Upper lobe of right lung (tissue), 1 donor: ENCODE measurements around the gene ERC2. TPM values are rescaled to one million over a fixed set of nuclear protein-coding genes. Genes with fewer than 3 reads are reported as not detected.

Experiments used
- ATAC-seq: fragments of 200-7000 bp; cut with Tn5 transposase; one replicate; pipeline ENCODE4 v1.9.1; 2020; ENCODE audit warnings: mild to moderate bottlenecking, moderate library complexity
- DNase-seq: peaks from one replicate; pipeline ENCODE4 v3.0.0-alpha.2; 2020
- H3K27ac ChIP-seq: fragments of 200-600 bp; one replicate; pipeline ENCODE4 v1.8.0; 2022
- H3K27me3 ChIP-seq: fragments of 200-600 bp; one replicate; pipeline ENCODE4 v1.8.0; 2022; ENCODE audit warnings: mild to moderate bottlenecking
- H3K36me3 ChIP-seq: fragments of 200-600 bp; one replicate; pipeline ENCODE4 v1.8.0; 2022
- H3K4me1 ChIP-seq: fragments of 200-600 bp; one replicate; pipeline ENCODE4 v1.8.0; 2022
- H3K4me3 ChIP-seq: fragments of 200-600 bp; one replicate; pipeline ENCODE4 v1.8.0; 2022; ENCODE audit warnings: mild to moderate bottlenecking
- H3K9me3 ChIP-seq: fragments of 200-600 bp; one replicate; pipeline ENCODE4 v1.8.0; 2022
- intact Hi-C: fragments of 100-400 bp; cut with DNase I; formaldehyde crosslinking; loops from one replicate; pipeline ENCODE4 v1.11.0; 2022
- total RNA-seq: library from RNA; stranded (reverse); fragmentation: NEBNext Ultra II Directional; extraction: Animal tissue kit (Norgen Biotek cat#: 25700); gene quantifications from one replicate; pipeline ENCODE4 v1.2.1, GENCODE V29; 2021
- TF ChIP-seq, protein P1 (sequence below): fragments of 200-600 bp; IDR thresholded peaks from one replicate; pipeline ENCODE4 v1.8.0; 2022; ENCODE audit warnings: antibody characterized with exemption
- donor health status: DM: no; HTN: yes; CAD: no; lungs with severe emphysema.

ERC2 gene
- total RNA-seq, 1 donor from 2014 or later: 1.4 TPM

- Histone ChIP-seq H3K27ac (no peak overlapping the region), H3K4me1 (no peaks in the 10 kb centered on the region), H3K4me3 (no peak overlapping the region), H3K27me3 (no peaks in the 10 kb centered on the region), H3K36me3 (no peaks in the 10 kb centered on the region), H3K9me3 (no peaks in the 10 kb centered on the region)
- DNase-seq: no peak
- intact Hi-C loops: no loop called here
- TF ChIP-seq, protein P1, sequence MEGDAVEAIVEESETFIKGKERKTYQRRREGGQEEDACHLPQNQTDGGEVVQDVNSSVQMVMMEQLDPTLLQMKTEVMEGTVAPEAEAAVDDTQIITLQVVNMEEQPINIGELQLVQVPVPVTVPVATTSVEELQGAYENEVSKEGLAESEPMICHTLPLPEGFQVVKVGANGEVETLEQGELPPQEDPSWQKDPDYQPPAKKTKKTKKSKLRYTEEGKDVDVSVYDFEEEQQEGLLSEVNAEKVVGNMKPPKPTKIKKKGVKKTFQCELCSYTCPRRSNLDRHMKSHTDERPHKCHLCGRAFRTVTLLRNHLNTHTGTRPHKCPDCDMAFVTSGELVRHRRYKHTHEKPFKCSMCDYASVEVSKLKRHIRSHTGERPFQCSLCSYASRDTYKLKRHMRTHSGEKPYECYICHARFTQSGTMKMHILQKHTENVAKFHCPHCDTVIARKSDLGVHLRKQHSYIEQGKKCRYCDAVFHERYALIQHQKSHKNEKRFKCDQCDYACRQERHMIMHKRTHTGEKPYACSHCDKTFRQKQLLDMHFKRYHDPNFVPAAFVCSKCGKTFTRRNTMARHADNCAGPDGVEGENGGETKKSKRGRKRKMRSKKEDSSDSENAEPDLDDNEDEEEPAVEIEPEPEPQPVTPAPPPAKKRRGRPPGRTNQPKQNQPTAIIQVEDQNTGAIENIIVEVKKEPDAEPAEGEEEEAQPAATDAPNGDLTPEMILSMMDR: no peak
- no peak for ATAC-seq
Observed at GRCh38 chr3:56132762-56133161, 335.5 kb downstream of the ERC2 start.

DNA sequence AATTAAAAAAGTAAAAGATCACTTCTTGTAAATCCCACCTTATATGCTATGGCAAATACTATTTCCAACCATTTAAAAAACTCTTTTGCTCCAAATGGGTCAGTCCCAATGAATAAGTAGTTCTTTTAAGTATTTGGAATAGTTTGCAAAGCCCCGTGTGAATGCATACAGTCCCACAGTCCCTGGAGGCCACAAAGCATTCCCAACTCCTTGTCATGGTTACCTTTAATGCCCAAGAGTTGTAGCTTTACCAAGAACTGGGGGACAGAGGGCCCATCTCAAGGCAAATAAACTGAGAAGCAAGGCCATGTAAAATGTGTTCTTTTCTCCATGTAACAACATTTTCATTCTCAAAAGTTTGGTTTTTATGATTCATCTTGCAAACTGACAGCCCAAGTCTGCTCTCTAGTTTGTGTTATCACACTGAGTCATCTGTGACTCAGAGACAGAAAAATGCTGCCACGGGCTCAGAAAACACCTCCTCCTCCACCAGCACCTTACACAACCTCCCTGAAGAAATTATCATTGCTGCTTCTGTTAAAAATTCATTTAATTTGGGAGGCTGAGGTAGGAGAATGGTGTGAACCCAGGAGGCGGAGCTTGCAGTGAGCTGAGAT, 336.2 kb downstream of the ERC2 start:
- H3K9me3 ChIP-seq: no peaks in the 10 kb centered on the region
- H3K4me3 ChIP-seq: no peak overlapping the region
- intact Hi-C loops: no loop called here
- TF ChIP-seq, protein P1: no peak
- no peaks in the 10 kb centered on the region for H3K4me1 ChIP-seq
- peak; percentile 70 for ATAC-seq
- no peaks in the 10 kb centered on the region for H3K36me3 ChIP-seq
- no peaks in the 10 kb centered on the region for H3K27me3 ChIP-seq
- no peak overlapping the region for H3K27ac ChIP-seq
- DNase-seq: no peak

- Histone ChIP-seq H3K4me1 (no peaks in the 10 kb centered on the region), H3K36me3 (no peaks in the 10 kb centered on the region), H3K4me3 (no peak overlapping the region), H3K27ac (no peak overlapping the region), H3K27me3 (no peaks in the 10 kb centered on the region), H3K9me3 (no peaks in the 10 kb centered on the region)
- ATAC-seq: no peak
- intact Hi-C loops: no loop called here
- TF ChIP-seq, protein P1: no peak
- DNase-seq: no peak
Observed at GRCh38 chr3:56130036-56130435, 338.2 kb downstream of the ERC2 start.

DNA sequence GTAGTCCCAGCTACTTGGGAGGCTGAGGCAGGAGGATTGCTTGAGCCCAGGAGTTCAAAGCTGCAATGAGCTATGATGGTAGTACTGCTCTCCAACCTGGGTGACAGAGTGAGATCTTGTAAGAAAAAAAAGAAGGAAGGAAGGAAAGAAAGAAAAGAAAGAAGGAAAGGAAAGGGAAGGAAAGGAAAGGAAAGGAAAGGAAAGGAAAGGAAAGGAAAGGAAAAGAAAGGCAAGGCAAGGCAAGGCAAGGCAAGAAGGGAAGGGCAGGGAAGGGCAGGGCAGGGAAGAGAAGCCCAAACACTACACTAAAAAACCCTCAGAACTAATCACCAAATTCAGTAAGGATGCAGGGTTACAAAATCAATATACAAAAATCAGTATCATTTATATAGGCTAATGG, 341.6 kb downstream of the ERC2 start:
- intact Hi-C loops: no loop called here
- Histone ChIP-seq H3K4me1 (no peaks in the 10 kb centered on the region), H3K27me3 (no peaks in the 10 kb centered on the region), H3K4me3 (no peak overlapping the region), H3K9me3 (no peaks in the 10 kb centered on the region), H3K36me3 (no peaks in the 10 kb centered on the region), H3K27ac (no peak overlapping the region)
- DNase-seq: no peak
- TF ChIP-seq, protein P1: no peak
- ATAC-seq: no peak

- peak; percentile 36 for ATAC-seq
- DNase-seq: no peak
- Histone ChIP-seq H3K36me3 (no peaks in the 10 kb centered on the region), H3K9me3 (no peaks in the 10 kb centered on the region), H3K4me1 (no peaks in the 10 kb centered on the region), H3K27ac (no peak overlapping the region), H3K27me3 (no peaks in the 10 kb centered on the region), H3K4me3 (no peak overlapping the region)
- intact Hi-C loops: no loop called here
- TF ChIP-seq, protein P1: no peak
Observed at GRCh38 chr3:56125358-56126005, 342.8 kb downstream of the ERC2 start.
